Measurements from ENCODE around the gene NDUFB11. TPM values are rescaled to one million over a fixed set of nuclear protein-coding genes. Genes with fewer than 3 reads are reported as not detected.
"Not testable (repeated sequence)": the region's sequence is repeated elsewhere in the genome, so short reads cannot be mapped to it uniquely, and the experiment has no call there.

Gene NDUFB11
- total RNA-seq, 1 experiment from 2014 or later = 138 TPM

- DNase-seq (ENCODE audit: low spot score) = no peak
Observed at GRCh38 chrX:47146936-47147859, 2.7 kb upstream of the NDUFB11 start.

GRCh38 chrX:47146121-47146935 is 1.8 kb upstream of the NDUFB11 start:
- no peak for DNase-seq (ENCODE audit: low spot score)

GRCh38 chrX:47145395-47146120 is 1.1 kb upstream of the NDUFB11 start:
- no peak for DNase-seq (ENCODE audit: low spot score)

- DNase-seq (ENCODE audit: low spot score) = peak; percentile 29
Observed at GRCh38 chrX:47143894-47144625, 442 bp downstream of the NDUFB11 start.

- no peak for DNase-seq (ENCODE audit: low spot score)
Observed at GRCh38 chrX:47138171-47138570, 6.3 kb downstream of the NDUFB11 start.

DNA sequence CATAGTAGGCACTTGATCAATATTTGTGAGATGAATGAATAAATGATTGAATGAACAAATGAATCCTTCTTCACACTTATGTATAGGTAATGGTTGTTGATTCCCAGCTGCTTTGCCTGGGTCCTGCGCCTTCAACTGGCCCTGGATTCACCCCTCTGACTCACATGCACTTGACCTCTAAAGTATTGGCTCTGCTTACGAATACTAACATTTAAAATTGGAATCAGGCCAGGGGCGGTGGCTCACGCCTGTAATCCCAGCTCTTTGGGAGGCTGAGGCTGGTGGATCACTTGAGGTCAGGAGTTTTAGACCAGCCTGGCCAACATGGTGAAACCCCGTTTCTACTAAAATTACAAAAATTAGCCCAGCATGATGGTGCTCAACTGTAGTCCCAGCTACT is 8.9 kb downstream of the NDUFB11 start:
- not testable (repeated sequence) for DNase-seq (ENCODE audit: low spot score)

DNA sequence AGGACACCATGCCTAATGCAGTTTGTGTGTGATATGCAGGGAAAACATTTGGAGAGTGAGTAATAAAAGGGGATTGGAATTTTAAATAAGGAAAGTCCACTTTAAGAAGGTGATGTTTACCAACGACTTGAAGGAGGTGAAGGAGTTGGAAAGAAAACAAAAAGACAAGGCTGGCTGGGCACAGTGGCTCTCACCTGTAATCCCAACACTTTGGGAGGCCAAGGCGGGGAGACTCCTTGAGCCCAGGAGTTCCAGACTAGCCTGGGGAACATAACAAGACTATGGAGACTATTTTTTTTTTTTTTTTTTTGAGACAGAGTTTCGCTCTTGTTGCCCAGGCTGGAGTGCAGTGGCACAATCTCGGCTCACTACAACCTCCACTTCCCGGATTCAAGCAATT is 11.0 kb downstream of the NDUFB11 start:
- no peak for DNase-seq (ENCODE audit: low spot score)

DNA sequence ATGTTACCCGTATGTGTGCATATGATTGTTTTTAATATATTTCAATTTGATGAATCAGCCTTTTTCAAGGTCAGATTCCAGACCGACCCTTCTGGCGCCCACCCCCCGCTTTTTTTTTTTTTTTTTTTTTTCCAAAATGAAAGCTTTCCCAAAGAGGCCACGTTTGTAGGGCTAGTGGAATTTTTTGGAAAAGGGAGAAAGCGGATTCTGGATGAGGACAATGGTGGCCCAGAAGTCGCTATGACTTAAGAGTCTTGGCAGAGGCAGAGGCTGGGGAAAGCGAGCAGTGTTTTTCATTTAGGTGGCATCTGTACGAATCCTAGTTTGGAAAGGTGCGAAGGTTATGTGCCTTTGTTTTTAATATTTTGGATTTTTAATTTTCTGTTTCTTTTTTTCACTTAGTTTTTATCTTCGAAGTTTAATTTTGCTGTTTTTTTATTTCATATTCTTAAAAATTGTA is 14.6 kb downstream of the NDUFB11 start:
- no peak for DNase-seq (ENCODE audit: low spot score)

GRCh38 chrX:47129157-47129898 is 15.2 kb downstream of the NDUFB11 start:
- peak; percentile 95 for DNase-seq (ENCODE audit: low spot score)

DNA sequence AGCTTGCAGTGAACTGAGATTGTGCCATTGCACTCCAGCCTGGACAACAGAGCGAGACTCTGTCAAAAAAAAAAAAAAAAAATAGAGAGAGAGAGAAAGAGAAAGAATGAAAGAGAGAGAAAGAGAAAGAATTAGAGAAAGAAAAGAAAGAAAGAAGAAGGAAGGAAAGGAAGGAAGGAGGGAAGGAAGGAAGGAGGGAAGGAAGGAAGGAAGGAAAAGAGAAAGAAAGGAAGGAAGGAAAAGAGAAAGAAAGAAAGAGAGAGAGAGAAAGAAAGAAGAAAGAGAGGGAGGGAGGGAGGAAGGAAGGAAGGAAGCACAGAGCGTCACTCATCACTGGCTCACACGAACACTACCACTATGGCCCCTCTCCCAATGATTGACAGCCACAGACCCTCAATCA is 20.0 kb downstream of the NDUFB11 start:
- DNase-seq (ENCODE audit: low spot score) = not testable (repeated sequence)

DNA sequence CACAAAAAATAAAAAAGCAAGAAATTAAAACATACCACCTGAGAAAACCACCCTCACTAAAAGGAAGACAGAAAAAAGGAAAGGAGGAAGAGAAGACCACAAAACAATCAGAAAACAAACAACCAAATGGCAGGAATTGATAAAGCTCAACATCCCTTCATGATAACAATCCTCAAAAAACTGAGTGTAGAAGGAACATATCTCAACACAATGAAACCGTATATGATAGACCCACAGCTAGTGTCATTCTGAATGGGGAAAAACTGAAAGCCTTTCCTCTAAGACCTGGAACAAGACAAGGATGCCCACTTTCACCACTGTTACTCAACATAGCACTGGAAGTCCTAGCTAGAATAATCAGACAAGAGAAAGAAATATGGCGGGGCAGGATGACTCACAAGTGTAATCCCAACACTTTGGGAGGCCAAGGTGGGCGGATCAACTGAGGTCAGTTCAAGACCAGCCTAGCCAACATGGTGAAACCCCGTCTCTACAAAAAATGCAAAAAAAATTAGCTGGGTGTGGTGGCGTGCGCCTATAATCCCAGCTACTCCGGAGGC is 27.9 kb downstream of the NDUFB11 start:
- not testable (repeated sequence) for DNase-seq (ENCODE audit: low spot score)

GRCh38 chrX:47112316-47112954 is 32.1 kb downstream of the NDUFB11 start:
- no peak for DNase-seq (ENCODE audit: low spot score)

- DNase-seq (ENCODE audit: low spot score) = not testable (repeated sequence)
Observed at GRCh38 chrX:47110936-47111615, 33.4 kb downstream of the NDUFB11 start.

DNA sequence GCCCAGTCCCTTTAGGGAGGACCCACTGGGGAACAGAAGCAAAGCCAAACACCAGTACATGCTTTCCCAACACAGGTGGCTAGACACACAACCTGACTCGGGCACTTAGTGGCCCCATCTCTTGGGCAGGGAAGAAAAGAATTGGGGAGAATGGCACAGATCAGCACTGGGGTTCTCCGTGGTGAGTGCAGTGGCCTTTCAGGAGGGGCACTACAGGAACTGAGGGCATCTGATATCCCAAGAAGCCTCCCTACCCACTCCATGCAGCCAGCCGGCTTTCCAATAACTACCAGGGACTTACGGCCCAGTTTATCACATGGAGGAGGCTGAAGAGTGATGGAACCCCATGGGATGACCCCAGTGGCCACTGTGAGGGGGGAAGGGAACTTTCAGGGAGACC is 43.3 kb downstream of the NDUFB11 start:
- no peak for DNase-seq (ENCODE audit: low spot score)

DNA sequence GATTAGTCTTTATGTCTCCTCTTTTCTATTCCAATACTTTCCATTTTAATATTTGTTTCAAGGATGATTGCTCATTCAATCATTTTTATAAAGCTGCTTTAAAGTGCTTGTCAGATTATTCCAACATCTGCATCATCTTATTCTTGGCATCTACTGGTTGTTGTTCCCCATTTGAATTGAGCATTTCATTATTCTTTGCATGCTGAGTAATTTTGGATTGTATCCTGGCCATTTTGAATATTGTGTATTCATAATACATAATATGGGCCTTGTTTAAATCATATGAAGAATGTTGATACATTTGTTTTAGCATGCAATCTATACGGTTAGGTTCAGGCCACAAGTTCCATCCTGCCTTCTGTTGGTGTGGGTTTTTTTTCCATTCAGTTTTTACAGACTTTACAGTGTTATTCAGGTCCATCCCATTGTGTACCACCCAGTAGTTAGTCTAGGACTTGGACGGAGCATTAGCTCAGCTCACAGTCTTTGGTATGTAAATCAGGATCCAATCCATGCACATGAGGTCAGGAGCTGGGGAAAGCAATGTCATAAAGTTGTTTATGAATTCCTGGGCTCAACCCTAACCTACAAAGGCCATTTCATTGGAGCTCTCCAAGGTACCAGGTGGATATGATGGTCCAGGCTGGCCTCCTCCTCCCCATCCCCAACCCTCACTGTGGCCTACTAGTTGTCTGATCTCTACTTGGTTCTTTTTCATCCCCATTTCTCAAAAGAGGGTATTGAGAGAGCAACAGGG is 46.0 kb downstream of the NDUFB11 start:
- no peak for DNase-seq (ENCODE audit: low spot score)

DNA sequence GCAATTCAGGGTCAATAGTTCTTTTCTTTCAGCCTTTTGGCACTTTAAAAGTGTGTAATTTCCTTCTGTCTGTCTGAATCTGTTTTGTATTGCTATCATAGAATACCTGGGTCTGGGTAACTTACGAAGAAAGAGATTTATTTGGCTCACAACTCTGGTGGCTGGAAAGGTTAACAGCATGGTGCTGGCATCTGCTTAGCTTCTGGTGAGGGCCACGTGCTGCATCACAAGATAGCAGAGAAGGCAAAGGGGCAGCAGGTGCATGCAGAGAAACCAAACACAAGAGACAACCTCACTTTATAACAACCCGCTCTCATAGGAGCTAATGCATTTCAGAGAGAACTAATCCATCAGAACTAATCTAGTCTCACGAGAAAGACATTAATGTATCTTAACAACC is 47.5 kb downstream of the NDUFB11 start:
- no peak for DNase-seq (ENCODE audit: low spot score)

GRCh38 chrX:47093860-47094259 is 50.6 kb downstream of the NDUFB11 start:
- DNase-seq (ENCODE audit: low spot score) = no peak

DNA sequence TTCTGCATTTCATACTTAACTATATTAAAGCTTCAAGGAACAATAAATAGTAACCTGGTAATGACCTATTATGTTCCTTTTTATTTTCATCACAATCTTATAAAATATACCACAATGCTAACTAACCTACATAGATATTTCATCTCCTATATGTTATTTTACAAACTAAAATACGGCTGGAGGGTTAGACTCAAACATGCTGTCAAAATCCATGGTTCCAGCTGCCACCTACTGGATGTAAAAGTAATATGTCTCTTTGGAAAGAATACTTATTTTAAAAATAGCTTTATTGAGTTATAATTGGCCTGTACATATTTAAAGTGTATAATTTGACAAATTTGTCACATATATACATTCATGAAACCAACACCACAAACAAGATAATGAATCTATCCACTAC is 51.3 kb downstream of the NDUFB11 start:
- DNase-seq (ENCODE audit: low spot score) = no peak

Measured in H4 (cell line).